AG09319 (cell line): ENCODE measurements around the gene C6orf132.

Experiments used
- DNase-seq: peaks from one replicate; pipeline ENCODE4 v3.0.0-alpha.2; 2010; ENCODE audit warnings: low read depth; ENCODE audit errors: extremely low read depth
- TF ChIP-seq, protein P1 (sequence below): IDR thresholded peaks from 2 replicates; pipeline ENCODE4 v1.5.1; 2011; ENCODE audit warnings: low read depth, mild to moderate bottlenecking, inconsistent platforms, low read length, moderate library complexity

C6orf132 gene

DNA sequence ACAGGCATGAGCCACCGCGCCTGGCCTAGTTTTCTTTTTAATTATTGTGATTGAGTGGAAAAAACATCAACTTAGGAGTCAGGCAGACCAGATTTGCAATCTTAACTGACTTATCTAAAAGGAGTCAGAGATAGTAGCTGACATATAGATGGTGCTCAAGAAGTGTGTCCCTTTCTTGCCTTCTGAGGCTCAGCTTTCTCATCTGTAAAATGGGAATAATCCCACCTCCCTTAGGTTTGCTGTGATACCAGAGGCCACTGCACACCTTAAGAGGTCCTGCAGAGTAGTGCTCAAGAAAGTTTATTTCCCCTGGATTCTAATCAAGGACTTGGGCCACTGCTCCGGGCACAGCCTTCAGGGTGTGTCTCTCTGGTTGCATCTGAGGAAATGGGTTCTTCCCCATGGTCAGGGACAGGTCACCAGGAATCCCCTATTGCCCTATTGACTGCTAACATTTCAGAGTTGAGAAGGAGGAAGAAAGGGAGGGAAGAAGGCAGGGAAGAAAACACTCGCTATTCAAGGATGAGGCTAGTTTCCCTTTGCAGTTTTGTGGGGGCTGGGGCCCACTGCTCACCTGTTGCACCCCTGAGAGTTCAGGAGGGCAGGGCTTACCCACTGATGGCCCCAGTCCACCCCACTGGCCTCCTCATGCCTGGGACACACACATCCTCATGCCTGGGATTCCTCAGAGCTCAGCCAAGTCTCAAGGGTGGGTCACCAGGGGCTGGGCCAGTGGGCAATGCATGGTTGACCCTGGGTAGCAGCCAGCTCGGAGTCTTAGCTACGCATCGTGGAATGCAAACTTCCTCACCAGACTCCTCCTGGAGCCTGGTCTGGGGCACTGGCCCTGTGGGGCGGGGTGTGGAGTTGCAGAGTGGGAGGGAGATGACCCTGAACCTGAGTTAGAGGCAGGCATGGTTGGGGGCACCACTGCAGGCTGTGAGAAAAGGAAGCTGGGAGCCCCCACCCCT lies 21.2 kb downstream of the C6orf132 start:
- DNase-seq: no peak
- TF ChIP-seq, protein P1, sequence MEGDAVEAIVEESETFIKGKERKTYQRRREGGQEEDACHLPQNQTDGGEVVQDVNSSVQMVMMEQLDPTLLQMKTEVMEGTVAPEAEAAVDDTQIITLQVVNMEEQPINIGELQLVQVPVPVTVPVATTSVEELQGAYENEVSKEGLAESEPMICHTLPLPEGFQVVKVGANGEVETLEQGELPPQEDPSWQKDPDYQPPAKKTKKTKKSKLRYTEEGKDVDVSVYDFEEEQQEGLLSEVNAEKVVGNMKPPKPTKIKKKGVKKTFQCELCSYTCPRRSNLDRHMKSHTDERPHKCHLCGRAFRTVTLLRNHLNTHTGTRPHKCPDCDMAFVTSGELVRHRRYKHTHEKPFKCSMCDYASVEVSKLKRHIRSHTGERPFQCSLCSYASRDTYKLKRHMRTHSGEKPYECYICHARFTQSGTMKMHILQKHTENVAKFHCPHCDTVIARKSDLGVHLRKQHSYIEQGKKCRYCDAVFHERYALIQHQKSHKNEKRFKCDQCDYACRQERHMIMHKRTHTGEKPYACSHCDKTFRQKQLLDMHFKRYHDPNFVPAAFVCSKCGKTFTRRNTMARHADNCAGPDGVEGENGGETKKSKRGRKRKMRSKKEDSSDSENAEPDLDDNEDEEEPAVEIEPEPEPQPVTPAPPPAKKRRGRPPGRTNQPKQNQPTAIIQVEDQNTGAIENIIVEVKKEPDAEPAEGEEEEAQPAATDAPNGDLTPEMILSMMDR: no peak

DNA sequence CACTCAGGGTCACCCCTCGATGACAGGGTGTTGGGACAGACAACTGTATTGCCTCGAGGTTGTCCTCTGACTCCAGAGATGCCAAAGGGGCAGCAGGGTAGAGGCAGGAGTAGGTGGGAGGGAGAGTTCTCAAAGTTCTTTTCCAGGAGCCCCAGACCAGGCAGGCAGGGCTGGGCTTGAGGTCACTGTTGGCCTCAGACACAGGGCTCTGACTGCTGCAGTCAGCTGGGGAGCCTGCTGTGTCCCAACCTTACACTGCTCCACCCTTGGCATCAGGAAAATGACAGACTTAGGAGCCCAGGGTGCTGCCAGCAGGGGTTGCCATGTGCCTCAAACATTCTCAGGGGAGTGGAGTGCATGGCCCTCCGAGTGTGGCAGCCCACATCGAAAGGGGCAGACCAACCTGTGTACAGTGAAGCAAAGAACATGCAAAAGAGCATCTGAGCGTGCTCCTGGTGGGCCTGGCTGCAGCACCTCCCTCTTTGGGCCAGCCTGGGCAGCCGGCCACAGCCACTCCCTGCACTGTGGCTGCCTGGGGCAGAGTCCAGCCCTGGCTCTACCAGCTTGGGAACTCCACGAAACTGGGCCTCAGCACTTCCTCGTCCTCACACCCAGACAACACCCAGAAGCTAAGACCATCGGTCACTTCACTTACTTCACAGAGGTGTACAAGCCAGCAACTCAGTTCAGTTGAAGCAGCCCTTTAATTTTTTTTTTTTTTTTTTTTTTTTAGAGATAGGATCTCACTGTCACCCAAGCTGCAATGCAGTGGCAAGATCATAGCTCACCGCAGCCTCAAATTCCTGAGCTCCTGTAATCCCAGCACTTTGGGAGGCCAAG lies 24.0 kb downstream of the C6orf132 start:
- no peak for DNase-seq
- TF ChIP-seq, protein P1: no peak

DNA sequence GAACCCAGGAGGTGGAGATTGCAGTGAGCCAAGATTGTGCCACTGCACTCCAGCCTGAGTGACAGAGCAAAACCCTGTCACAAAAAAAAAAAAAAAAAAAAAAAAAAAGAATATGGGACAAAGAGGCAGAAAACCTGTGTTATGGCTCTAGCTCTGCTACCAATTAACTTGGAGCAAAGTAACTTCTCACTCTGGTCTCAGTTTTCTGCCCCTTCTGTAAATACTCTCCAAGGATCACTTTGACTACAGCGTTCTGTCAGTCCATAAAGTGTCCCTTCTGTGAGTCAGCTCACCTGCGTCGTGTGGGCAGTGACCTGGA lies 24.6 kb downstream of the C6orf132 start:
- TF ChIP-seq, protein P1: no peak
- DNase-seq: no peak

DNA sequence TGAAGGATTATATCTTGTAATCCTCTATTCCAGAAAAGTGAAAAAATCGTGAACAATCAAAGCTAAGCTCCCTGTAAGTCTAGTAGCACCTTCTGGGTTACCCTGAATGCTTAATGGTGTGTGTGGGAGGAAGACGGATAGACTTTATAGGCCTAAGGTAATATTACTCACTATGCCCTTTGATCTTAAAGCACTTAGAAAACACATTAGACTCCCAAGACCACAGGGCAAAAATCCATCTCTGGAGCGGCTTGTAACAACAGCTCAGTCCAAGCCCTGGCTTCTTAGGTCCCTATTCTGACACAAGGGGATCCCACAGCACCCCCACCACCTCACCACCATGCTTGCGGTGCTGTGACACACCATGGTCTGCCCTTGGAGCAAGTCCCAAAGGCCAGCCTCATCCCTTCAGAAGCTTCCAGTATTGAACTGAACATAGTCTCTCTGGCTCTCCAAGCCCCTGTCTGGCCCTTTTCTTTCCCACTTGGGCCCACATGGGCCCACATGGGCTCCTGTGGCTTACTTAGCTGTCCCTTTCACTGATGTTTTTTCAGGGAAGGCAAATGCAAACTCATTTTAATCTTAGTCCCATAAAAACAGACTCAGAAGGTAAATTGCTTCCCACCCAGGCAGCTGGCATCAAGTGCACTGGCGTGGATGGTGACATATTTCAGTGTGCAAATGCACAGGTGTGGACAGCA lies 28.3 kb downstream of the C6orf132 start:
- DNase-seq: no peak
- TF ChIP-seq, protein P1: no peak

DNA sequence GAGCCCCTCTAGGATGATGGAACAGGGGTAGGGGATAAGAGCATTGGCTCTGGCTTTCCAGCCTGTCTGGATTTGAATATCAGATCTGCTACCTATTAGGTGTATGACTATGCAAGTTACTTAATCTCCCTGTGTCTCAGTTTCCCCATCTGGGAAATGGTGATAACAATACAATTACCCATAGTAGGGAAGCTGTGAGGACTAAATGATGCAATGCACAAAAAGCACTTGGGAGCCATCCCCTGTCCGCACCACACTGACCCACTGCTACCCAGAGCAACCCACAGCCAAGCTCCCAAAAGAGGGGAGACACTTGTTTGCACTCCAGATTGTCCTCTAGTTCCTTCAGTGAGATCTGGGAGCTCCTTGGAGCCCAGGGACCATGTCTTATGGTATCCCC lies 30.1 kb downstream of the C6orf132 start:
- TF ChIP-seq, protein P1: no peak

DNA sequence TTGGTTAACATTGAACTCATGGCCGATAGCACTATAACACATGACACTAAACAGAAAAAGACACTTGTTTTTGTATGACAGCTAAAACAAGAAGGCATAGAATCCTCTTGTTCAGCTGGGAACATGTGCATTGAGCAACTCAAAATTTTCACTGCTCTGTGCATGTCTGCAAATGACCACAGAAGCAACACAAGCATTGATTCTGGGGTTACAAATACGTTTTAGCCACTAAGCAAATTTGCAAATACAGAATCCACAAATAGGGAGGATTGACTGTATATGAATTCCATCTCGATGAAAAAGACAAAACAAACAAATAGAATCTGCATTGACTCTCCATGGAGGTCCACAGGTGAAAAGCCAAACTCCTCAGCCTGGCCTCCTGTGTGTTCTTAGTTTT lies 31.7 kb downstream of the C6orf132 start:
- TF ChIP-seq, protein P1: no peak
- DNase-seq: no peak

More for the DNA sequence above, 30.1 kb downstream of the C6orf132 start:
- DNase-seq: no peak
